Neural progenitor cell (in vitro differentiated cells): ENCODE data around the gene IRS1.

Experiments used
- CTCF ChIP-seq: fragments of 200-600 bp; sonication (generic); IDR thresholded peaks from 2 replicates; pipeline ENCODE4 v1.5.1; 2017; ENCODE audit warnings: antibody characterized with exemption, mild to moderate bottlenecking
- EZH2 ChIP-seq: fragments of 200-600 bp; sonication (generic); IDR thresholded peaks from 2 replicates; pipeline ENCODE4 v1.6.1; 2017; ENCODE audit warnings: antibody characterized with exemption, mild to moderate bottlenecking, moderate library complexity

GRCh38 chr2:226747288-226747687 is 52.3 kb downstream of the IRS1 start:
- TF ChIP-seq EZH2: no peak
- TF ChIP-seq CTCF: no peak
